Embryonic facial prominence (tissue), 1 donor: ENCODE data around the gene ERC2.
A peak's percentile ranks its signal among the peaks of the same experiment; 100 is the strongest.

Experiments used
- DNase-seq: peaks from one replicate; pipeline ENCODE4 v3.0.0-alpha.2; 2016; ENCODE audit errors: extremely low spot score

ERC2 gene

GRCh38 chr3:56253941-56254665 is 214.2 kb downstream of the ERC2 start:
- no peak for DNase-seq

- peak; percentile 47 for DNase-seq
Measured at GRCh38 chr3:56251343-56251945, 216.8 kb downstream of the ERC2 start.

- DNase-seq, result no peak
Measured at GRCh38 chr3:56248021-56248420, 220.2 kb downstream of the ERC2 start.

- DNase-seq, result no peak
Measured at GRCh38 chr3:56238299-56238698, 230.0 kb downstream of the ERC2 start.

GRCh38 chr3:56233742-56234141 is 234.5 kb downstream of the ERC2 start:
- DNase-seq, result no peak

GRCh38 chr3:56229311-56229710 is 239.0 kb downstream of the ERC2 start:
- no peak for DNase-seq

- no peak for DNase-seq
Measured at GRCh38 chr3:56222866-56223265, 245.4 kb downstream of the ERC2 start.

GRCh38 chr3:56219894-56220805 is 248.1 kb downstream of the ERC2 start:
- no peak for DNase-seq

- DNase-seq, result no peak
Measured at GRCh38 chr3:56209982-56210751, 258.1 kb downstream of the ERC2 start.

- DNase-seq, result peak; percentile 27
Measured at GRCh38 chr3:56207922-56208321, 260.3 kb downstream of the ERC2 start.

GRCh38 chr3:56205406-56205805 is 262.9 kb downstream of the ERC2 start:
- DNase-seq, result no peak

GRCh38 chr3:56202997-56203396 is 265.3 kb downstream of the ERC2 start:
- no peak for DNase-seq

- no peak for DNase-seq
Measured at GRCh38 chr3:56201407-56201806, 266.9 kb downstream of the ERC2 start.

GRCh38 chr3:56200251-56200650 is 268.0 kb downstream of the ERC2 start:
- no peak for DNase-seq

GRCh38 chr3:56197991-56198390 is 270.3 kb downstream of the ERC2 start:
- DNase-seq, result no peak

GRCh38 chr3:56197259-56197965 is 270.9 kb downstream of the ERC2 start:
- DNase-seq, result no peak

- no peak for DNase-seq
Measured at GRCh38 chr3:56196700-56197099, 271.6 kb downstream of the ERC2 start.

GRCh38 chr3:56193519-56193918 is 274.7 kb downstream of the ERC2 start:
- DNase-seq, result no peak

GRCh38 chr3:56192001-56192400 is 276.3 kb downstream of the ERC2 start:
- no peak for DNase-seq

- no peak for DNase-seq
Measured at GRCh38 chr3:56190771-56191305, 277.4 kb downstream of the ERC2 start.

GRCh38 chr3:56190130-56190529 is 278.1 kb downstream of the ERC2 start:
- DNase-seq, result no peak
